HG03066 (cell line): Measurements from ENCODE around the gene DDX51.

Experiments used
- ATAC-seq: cut with Tn5 transposase; IDR thresholded peaks from one replicate; pipeline ENCODE4 v1.9.1; 2021; ENCODE audit warnings: low read depth; ENCODE audit not compliant: unreplicated experiment

The DDX51 gene

GRCh38 chr12:132095520-132096409, 48.4 kb downstream of the DDX51 start:
- ATAC-seq, result no peak

GRCh38 chr12:132094269-132094891, 49.7 kb downstream of the DDX51 start:
- no peak for ATAC-seq

DNA sequence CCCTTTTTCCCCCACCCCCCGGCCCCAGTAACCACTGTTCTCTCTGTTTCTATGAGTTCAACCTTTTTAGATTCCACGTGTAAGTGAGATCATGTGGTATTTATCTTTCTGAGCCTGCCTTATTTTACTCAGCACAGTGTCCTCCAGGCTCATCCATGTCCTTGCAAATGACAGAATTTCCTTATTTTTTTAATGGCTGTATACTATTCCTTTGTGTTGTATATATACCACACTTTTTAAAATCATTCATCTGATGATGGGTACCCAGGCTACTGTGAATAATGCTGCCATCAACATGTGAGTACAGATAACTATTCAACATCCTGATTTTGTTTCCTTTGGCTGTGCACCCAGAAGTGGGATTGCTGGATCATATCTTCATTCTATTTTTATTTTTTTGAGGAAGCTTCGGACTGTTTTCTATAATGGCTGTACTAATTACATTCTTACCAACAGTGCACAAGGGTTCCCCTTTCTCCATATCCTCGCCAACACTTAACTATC, 54.7 kb downstream of the DDX51 start:
- no peak for ATAC-seq
